A673 (cell line): ENCODE data around the gene DND1.
"Not testable (repeated sequence)": the region's sequence is repeated elsewhere in the genome, so short reads cannot be mapped to it uniquely, and the experiment has no call there.

Experiments used
- CTCF ChIP-seq: fragments of 300-800, 200-600 bp; sonication (generic); conservative IDR thresholded peaks from 2 replicates; pipeline ENCODE4 v1.5.1; 2017; ENCODE audit warnings: low read depth, mild to moderate bottlenecking, antibody characterized with exemption, low read length, moderate library complexity, mixed read lengths
- EZH2 ChIP-seq: fragments of 200-600 bp; sonication (generic); IDR thresholded peaks from 2 replicates; pipeline ENCODE4 v1.6.1; 2017; ENCODE audit warnings: borderline replicate concordance, low read depth, mild to moderate bottlenecking, mixed read lengths, antibody characterized with exemption, low read length; ENCODE audit not compliant: poor library complexity, severe bottlenecking

GRCh38 chr5:140660371-140660770, 13.0 kb downstream of the DND1 start:
- not testable (repeated sequence) for TF ChIP-seq CTCF, EZH2
